Choroid plexus epithelial cell (primary cell): ENCODE data around the gene STK33.
A peak's percentile ranks its signal among the peaks of the same experiment; 100 is the strongest.
"Not testable (repeated sequence)": the region's sequence is repeated elsewhere in the genome, so short reads cannot be mapped to it uniquely, and the experiment has no call there.

Experiments used
- DNase-seq: peaks from one replicate; pipeline ENCODE4 v3.0.0-alpha.2; 2010; ENCODE audit warnings: low read depth
- H3K4me3 ChIP-seq: 2 replicates; pipeline ENCODE4 v1.5.1; 2011; ENCODE audit warnings: low read depth, mild to moderate bottlenecking, control low read depth, low read length, moderate library complexity
- CTCF ChIP-seq: conservative IDR thresholded peaks from 2 replicates; pipeline ENCODE4 v1.5.1; 2011; ENCODE audit warnings: low read depth, mild to moderate bottlenecking, control low read depth, inconsistent platforms, low read length, moderate library complexity

Gene STK33

GRCh38 chr11:8477151-8477550 is 116.9 kb downstream of the STK33 start:
- DNase-seq, result no peak
- no peak for TF ChIP-seq CTCF
- no peak overlapping the region for H3K4me3 ChIP-seq

GRCh38 chr11:8467806-8468205 is 126.2 kb downstream of the STK33 start:
- H3K4me3 ChIP-seq, DNase-seq: not testable (repeated sequence)

GRCh38 chr11:8467356-8467755 is 126.7 kb downstream of the STK33 start:
- not testable (repeated sequence) for DNase-seq

GRCh38 chr11:8466884-8467283 is 127.1 kb downstream of the STK33 start:
- not testable (repeated sequence) for H3K4me3 ChIP-seq, DNase-seq

More at GRCh38 chr11:8467356-8467755, 126.7 kb downstream of the STK33 start:
- not testable (repeated sequence) for H3K4me3 ChIP-seq

- no peak for DNase-seq
- no peak for TF ChIP-seq CTCF
- H3K4me3 ChIP-seq, result no peak overlapping the region
Observed at GRCh38 chr11:8459711-8460399, 134.2 kb downstream of the STK33 start.

GRCh38 chr11:8442301-8442700 is 151.7 kb downstream of the STK33 start:
- peak; percentile 19 for DNase-seq
- TF ChIP-seq CTCF, result no peak
- H3K4me3 ChIP-seq, result no peak overlapping the region

GRCh38 chr11:8440649-8441048 is 153.4 kb downstream of the STK33 start:
- TF ChIP-seq CTCF, result no peak

GRCh38 chr11:8429483-8429882 is 164.5 kb downstream of the STK33 start:
- no peak overlapping the region for H3K4me3 ChIP-seq
- no peak for DNase-seq
- TF ChIP-seq CTCF, result no peak

More at GRCh38 chr11:8440649-8441048, 153.4 kb downstream of the STK33 start:
- no peak overlapping the region for H3K4me3 ChIP-seq
- no peak for DNase-seq

- H3K4me3 ChIP-seq, result no peak overlapping the region
- DNase-seq, result no peak
- no peak for TF ChIP-seq CTCF
Observed at GRCh38 chr11:8426076-8426475, 168.0 kb downstream of the STK33 start.
